NB4 (cell line): ENCODE measurements around the gene GCNT4.

Source experiments
- MYC ChIP-seq: IDR thresholded peaks from 2 replicates; pipeline ENCODE4 v1.6.1; 2011; ENCODE audit warnings: low read depth, low read length
- POLR2A ChIP-seq: IDR thresholded peaks from 2 replicates; pipeline ENCODE4 v1.6.1; 2011; ENCODE audit warnings: mild to moderate bottlenecking; ENCODE audit not compliant: insufficient read length; ENCODE audit errors: extremely low read depth
- TF ChIP-seq, protein P1 (sequence below): IDR thresholded peaks from one replicate; pipeline ENCODE4 v1.5.1; 2012; ENCODE audit warnings: low read depth, low read length

DNA sequence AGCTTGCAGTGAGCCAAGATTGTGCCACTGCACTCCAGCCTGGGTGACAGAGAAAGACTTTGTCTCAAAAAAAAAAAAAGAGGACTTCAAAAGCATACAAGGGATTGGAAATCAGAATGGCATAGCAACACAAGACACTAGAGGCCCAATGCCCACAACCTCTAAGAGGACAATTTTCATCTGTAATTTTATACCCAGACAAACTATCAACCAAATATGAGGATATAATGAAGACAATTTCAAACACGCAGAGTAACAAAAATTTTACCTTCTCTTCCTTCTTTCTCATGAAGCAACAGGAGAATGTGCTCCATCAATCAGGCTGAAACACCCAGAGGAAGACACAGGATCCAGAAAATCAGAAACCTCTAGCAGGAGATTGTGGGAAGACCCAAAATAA, 46.8 kb downstream of the GCNT4 start:
- TF ChIP-seq, protein P1, sequence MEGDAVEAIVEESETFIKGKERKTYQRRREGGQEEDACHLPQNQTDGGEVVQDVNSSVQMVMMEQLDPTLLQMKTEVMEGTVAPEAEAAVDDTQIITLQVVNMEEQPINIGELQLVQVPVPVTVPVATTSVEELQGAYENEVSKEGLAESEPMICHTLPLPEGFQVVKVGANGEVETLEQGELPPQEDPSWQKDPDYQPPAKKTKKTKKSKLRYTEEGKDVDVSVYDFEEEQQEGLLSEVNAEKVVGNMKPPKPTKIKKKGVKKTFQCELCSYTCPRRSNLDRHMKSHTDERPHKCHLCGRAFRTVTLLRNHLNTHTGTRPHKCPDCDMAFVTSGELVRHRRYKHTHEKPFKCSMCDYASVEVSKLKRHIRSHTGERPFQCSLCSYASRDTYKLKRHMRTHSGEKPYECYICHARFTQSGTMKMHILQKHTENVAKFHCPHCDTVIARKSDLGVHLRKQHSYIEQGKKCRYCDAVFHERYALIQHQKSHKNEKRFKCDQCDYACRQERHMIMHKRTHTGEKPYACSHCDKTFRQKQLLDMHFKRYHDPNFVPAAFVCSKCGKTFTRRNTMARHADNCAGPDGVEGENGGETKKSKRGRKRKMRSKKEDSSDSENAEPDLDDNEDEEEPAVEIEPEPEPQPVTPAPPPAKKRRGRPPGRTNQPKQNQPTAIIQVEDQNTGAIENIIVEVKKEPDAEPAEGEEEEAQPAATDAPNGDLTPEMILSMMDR, result no peak
- no peak for TF ChIP-seq POLR2A
- TF ChIP-seq MYC, result no peak
